H1 (cell line): Measurements from ENCODE around the gene SRRM5. TPM values are rescaled to one million over a fixed set of nuclear protein-coding genes. Genes with fewer than 3 reads are reported as not detected.

Experiments used
- ASH2L ChIP-seq: fragments of 200-600, 300-600 bp; sonication (generic); IDR thresholded peaks from one replicate; pipeline ENCODE4 v1.7.1; 2017; ENCODE audit warnings: low read length
- CEBPB ChIP-seq: IDR thresholded peaks from 2 replicates; pipeline ENCODE4 v1.6.1; 2012; ENCODE audit warnings: low read depth, low read length
- KDM1A ChIP-seq: fragments of 200-600, 300-600 bp; sonication (generic); IDR thresholded peaks from 2 replicates; pipeline ENCODE4 v1.7.1; 2016; ENCODE audit warnings: mild to moderate bottlenecking, low read length, borderline replicate concordance
- KDM4A ChIP-seq: IDR thresholded peaks from one replicate; pipeline ENCODE4 v1.7.1; 2012; ENCODE audit warnings: low read depth, mild to moderate bottlenecking, moderate library complexity, low read length, inconsistent platforms; ENCODE audit not compliant: severe bottlenecking
- NANOG ChIP-seq: IDR thresholded peaks from 2 replicates; pipeline ENCODE4 v1.6.1; 2011; ENCODE audit warnings: low read length, low read depth, mild to moderate bottlenecking, inconsistent platforms; ENCODE audit not compliant: insufficient read depth, poor library complexity, severe bottlenecking
- NRF1 ChIP-seq: IDR thresholded peaks from 2 replicates; pipeline ENCODE4 v1.6.1; 2011; ENCODE audit warnings: mild to moderate bottlenecking, low read depth, low read length, improper control_type of control experiment
- SIN3A ChIP-seq, 2 experiments: IDR thresholded peaks in 1 of 2; conservative IDR thresholded peaks in 1 of 2; 2 replicates each; pipeline ENCODE4 v1.6.1; 2011 to 2012; ENCODE audit warnings: low read length in 2 of 2, improper control_type of control experiment in 1 of 2, low read depth in 1 of 2, mild to moderate bottlenecking in 1 of 2
- SIX5 ChIP-seq: IDR thresholded peaks from 2 replicates; pipeline ENCODE4 v1.6.1; 2011; ENCODE audit warnings: mild to moderate bottlenecking, low read depth, low read length
- TCF12 ChIP-seq: IDR thresholded peaks from 2 replicates; pipeline ENCODE4 v1.6.1; 2011; ENCODE audit warnings: low read depth, mild to moderate bottlenecking, low read length
- ZNF274 ChIP-seq: IDR thresholded peaks from 2 replicates; pipeline ENCODE4 v1.7.0; 2012; ENCODE audit warnings: low read length, borderline replicate concordance; ENCODE audit errors: extremely low read depth
- polyA plus RNA-seq, 7 experiments: library from polyadenylated mRNA; depleted of rRNA in 3 of 7; stranded (reverse) in 5 of 7; unstranded in 2 of 7; fragments of >200 nt in 5 of 7; fragments of 200-250 nt in 2 of 7; gene quantifications; 1 replicate in 5 of 7; 2 replicates in 1 of 7; 4 replicates in 1 of 7; pipeline versions ENCODE4 v1.2.1 to v1.2.3, GENCODE V29; 2011 to 2013; ENCODE audit warnings: missing spikeins in 2 of 7, mixed read lengths in 2 of 7
- total RNA-seq: library from RNA; stranded (reverse); fragmentation: NEBNext Ultra II Directional; extraction: Animal tissue kit (Norgen Biotek cat#: 25700); gene quantifications from 2 replicates; pipeline ENCODE4 v1.2.1, GENCODE V29; 2021
- TF ChIP-seq, protein P1 (sequence below): fragments of 300-600 bp; sonication (generic); IDR thresholded peaks from 2 replicates; pipeline ENCODE4 v1.7.1; 2012; ENCODE audit warnings: low read length, moderate library complexity, mild to moderate bottlenecking, inconsistent platforms; ENCODE audit not compliant: insufficient replicate concordance

The SRRM5 gene
- total and polyA plus RNA-seq, 2 of the 8 experiments (the other 6 are each of a cell fraction or from before 2014, with no cell fraction given), result 0.06 to 0.11 TPM

DNA sequence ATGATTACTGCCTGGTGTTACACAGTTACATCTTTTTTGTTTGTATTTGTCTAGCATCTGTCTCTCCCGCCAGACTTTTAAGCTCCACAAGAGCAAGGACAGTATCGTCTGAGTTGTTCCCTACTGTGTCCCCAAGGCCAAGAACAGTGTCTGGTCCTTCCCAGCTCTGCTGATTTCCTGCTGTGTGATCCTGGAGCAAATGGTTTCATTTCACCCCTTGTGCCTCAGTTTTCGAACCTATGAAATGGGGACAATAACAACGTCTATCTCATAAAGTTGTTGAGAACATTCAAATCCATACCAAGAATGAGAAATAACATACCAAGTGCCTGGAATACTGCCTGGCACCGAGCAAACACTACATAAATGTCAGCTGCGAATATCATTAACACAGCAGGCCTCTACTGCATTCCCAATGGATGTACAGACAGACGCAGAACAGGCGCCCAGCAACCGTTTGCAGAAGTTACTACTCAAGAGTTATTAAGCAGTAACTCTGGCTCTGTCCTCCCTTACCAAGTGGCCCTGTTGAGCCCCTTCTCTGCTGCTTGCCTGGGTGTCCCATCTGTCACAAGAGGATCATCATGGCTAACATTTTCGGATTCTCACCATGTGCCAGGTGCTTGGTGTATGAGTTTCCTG is 48.0 kb upstream of the SRRM5 start (continued):
- TF ChIP-seq, protein P1, sequence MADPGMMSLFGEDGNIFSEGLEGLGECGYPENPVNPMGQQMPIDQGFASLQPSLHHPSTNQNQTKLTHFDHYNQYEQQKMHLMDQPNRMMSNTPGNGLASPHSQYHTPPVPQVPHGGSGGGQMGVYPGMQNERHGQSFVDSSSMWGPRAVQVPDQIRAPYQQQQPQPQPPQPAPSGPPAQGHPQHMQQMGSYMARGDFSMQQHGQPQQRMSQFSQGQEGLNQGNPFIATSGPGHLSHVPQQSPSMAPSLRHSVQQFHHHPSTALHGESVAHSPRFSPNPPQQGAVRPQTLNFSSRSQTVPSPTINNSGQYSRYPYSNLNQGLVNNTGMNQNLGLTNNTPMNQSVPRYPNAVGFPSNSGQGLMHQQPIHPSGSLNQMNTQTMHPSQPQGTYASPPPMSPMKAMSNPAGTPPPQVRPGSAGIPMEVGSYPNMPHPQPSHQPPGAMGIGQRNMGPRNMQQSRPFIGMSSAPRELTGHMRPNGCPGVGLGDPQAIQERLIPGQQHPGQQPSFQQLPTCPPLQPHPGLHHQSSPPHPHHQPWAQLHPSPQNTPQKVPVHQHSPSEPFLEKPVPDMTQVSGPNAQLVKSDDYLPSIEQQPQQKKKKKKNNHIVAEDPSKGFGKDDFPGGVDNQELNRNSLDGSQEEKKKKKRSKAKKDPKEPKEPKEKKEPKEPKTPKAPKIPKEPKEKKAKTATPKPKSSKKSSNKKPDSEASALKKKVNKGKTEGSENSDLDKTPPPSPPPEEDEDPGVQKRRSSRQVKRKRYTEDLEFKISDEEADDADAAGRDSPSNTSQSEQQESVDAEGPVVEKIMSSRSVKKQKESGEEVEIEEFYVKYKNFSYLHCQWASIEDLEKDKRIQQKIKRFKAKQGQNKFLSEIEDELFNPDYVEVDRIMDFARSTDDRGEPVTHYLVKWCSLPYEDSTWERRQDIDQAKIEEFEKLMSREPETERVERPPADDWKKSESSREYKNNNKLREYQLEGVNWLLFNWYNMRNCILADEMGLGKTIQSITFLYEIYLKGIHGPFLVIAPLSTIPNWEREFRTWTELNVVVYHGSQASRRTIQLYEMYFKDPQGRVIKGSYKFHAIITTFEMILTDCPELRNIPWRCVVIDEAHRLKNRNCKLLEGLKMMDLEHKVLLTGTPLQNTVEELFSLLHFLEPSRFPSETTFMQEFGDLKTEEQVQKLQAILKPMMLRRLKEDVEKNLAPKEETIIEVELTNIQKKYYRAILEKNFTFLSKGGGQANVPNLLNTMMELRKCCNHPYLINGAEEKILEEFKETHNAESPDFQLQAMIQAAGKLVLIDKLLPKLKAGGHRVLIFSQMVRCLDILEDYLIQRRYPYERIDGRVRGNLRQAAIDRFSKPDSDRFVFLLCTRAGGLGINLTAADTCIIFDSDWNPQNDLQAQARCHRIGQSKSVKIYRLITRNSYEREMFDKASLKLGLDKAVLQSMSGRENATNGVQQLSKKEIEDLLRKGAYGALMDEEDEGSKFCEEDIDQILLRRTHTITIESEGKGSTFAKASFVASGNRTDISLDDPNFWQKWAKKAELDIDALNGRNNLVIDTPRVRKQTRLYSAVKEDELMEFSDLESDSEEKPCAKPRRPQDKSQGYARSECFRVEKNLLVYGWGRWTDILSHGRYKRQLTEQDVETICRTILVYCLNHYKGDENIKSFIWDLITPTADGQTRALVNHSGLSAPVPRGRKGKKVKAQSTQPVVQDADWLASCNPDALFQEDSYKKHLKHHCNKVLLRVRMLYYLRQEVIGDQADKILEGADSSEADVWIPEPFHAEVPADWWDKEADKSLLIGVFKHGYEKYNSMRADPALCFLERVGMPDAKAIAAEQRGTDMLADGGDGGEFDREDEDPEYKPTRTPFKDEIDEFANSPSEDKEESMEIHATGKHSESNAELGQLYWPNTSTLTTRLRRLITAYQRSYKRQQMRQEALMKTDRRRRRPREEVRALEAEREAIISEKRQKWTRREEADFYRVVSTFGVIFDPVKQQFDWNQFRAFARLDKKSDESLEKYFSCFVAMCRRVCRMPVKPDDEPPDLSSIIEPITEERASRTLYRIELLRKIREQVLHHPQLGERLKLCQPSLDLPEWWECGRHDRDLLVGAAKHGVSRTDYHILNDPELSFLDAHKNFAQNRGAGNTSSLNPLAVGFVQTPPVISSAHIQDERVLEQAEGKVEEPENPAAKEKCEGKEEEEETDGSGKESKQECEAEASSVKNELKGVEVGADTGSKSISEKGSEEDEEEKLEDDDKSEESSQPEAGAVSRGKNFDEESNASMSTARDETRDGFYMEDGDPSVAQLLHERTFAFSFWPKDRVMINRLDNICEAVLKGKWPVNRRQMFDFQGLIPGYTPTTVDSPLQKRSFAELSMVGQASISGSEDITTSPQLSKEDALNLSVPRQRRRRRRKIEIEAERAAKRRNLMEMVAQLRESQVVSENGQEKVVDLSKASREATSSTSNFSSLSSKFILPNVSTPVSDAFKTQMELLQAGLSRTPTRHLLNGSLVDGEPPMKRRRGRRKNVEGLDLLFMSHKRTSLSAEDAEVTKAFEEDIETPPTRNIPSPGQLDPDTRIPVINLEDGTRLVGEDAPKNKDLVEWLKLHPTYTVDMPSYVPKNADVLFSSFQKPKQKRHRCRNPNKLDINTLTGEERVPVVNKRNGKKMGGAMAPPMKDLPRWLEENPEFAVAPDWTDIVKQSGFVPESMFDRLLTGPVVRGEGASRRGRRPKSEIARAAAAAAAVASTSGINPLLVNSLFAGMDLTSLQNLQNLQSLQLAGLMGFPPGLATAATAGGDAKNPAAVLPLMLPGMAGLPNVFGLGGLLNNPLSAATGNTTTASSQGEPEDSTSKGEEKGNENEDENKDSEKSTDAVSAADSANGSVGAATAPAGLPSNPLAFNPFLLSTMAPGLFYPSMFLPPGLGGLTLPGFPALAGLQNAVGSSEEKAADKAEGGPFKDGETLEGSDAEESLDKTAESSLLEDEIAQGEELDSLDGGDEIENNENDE, result no peak
- no peak for TF ChIP-seq KDM1A
- no peak for TF ChIP-seq ZNF274
- no peak for TF ChIP-seq SIX5
- no peak for TF ChIP-seq CEBPB
- no peak for TF ChIP-seq KDM4A
- no peak for TF ChIP-seq NANOG
- no peak for TF ChIP-seq ASH2L
- TF ChIP-seq NRF1, result no peak
- no peak for TF ChIP-seq SIN3A (conservative IDR thresholded peaks at IDR 0.05 in 1 of 2, IDR thresholded peaks at IDR 0.05 in 1 of 2; ENCODE audit: low read depth in 1 of 2, low read length in 2 of 2)
- TF ChIP-seq TCF12, result no peak
